Trophoblast cell (in vitro differentiated cells and primary cell): ENCODE data around the gene NPLOC4.

Experiments used
- DNase-seq, 2 donors: peaks; one replicate each; pipeline ENCODE4 v3.0.0-alpha.2; 2016
- H2AFZ ChIP-seq: 2 replicates; pipeline ENCODE4 v1.6.1; 2013; ENCODE audit warnings: low read length, moderate library complexity, mild to moderate bottlenecking; ENCODE audit not compliant: insufficient read depth, poor library complexity
- H2AK5ac ChIP-seq: 2 replicates; pipeline ENCODE4 v1.6.1; 2013; ENCODE audit warnings: mild to moderate bottlenecking, low read length
- H2BK120ac ChIP-seq: 2 replicates; pipeline ENCODE4 v1.6.1; 2013; ENCODE audit warnings: low read length, mild to moderate bottlenecking, moderate library complexity; ENCODE audit not compliant: insufficient read depth, poor library complexity
- H2BK12ac ChIP-seq: 2 replicates; pipeline ENCODE4 v1.6.1; 2013; ENCODE audit warnings: mild to moderate bottlenecking, low read length, moderate library complexity
- H2BK5ac ChIP-seq: 2 replicates; pipeline ENCODE4 v1.6.1; 2013; ENCODE audit warnings: low read length, low read depth, moderate library complexity, mild to moderate bottlenecking; ENCODE audit not compliant: poor library complexity
- H3K14ac ChIP-seq: 2 replicates; pipeline ENCODE4 v1.6.1; 2013; ENCODE audit warnings: mild to moderate bottlenecking, low read length
- H3K18ac ChIP-seq: 2 replicates; pipeline ENCODE4 v1.6.1; 2013; ENCODE audit warnings: mild to moderate bottlenecking, low read length
- H3K23ac ChIP-seq: 2 replicates; pipeline ENCODE4 v1.6.1; 2013; ENCODE audit warnings: low read length
- H3K27ac ChIP-seq: 2 replicates; pipeline ENCODE4 v1.5.1; 2013; ENCODE audit warnings: low read depth, mild to moderate bottlenecking, inconsistent platforms, low read length, moderate library complexity
- H3K27me3 ChIP-seq: 2 replicates; pipeline ENCODE4 v1.6.1; 2013; ENCODE audit warnings: inconsistent platforms, mild to moderate bottlenecking, low read length, moderate library complexity; ENCODE audit not compliant: insufficient read depth
- H3K36me3 ChIP-seq, 2 experiments: 1 replicate in 1 of 2; 2 replicates in 1 of 2; pipeline ENCODE4 v1.6.1; 2013; ENCODE audit warnings: low read length in 2 of 2, mild to moderate bottlenecking in 2 of 2, moderate library complexity in 1 of 2; ENCODE audit not compliant: insufficient read depth in 2 of 2, control insufficient read depth in 1 of 2
- H3K4ac ChIP-seq: 2 replicates; pipeline ENCODE4 v1.6.1; 2013; ENCODE audit warnings: low read depth, mild to moderate bottlenecking, low read length, moderate library complexity
- H3K4me1 ChIP-seq, 2 experiments: 1 replicate in 1 of 2; 2 replicates in 1 of 2; pipeline ENCODE4 v1.6.1; 2013; ENCODE audit warnings: low read length in 2 of 2, mild to moderate bottlenecking in 2 of 2, moderate library complexity in 1 of 2; ENCODE audit not compliant: insufficient read depth in 2 of 2, control insufficient read depth in 1 of 2
- H3K4me2 ChIP-seq: 2 replicates; pipeline ENCODE4 v1.6.1; 2013; ENCODE audit warnings: inconsistent platforms, mild to moderate bottlenecking, low read length, moderate library complexity
- H3K4me3 ChIP-seq: 2 replicates; pipeline ENCODE4 v1.5.1; 2013; ENCODE audit warnings: mild to moderate bottlenecking, low read depth, low read length, inconsistent platforms
- H3K79me1 ChIP-seq: one replicate; pipeline ENCODE4 v1.6.1; 2013; ENCODE audit warnings: low read length
- H3K79me2 ChIP-seq: 2 replicates; pipeline ENCODE4 v1.6.1; 2013; ENCODE audit warnings: low read length, mild to moderate bottlenecking; ENCODE audit not compliant: control insufficient read depth, insufficient read depth, poor library complexity
- H3K9ac ChIP-seq: 2 replicates; pipeline ENCODE4 v1.6.1; 2013; ENCODE audit warnings: mild to moderate bottlenecking, low read length
- H3K9me3 ChIP-seq: 2 replicates; pipeline ENCODE4 v1.6.1; 2013; ENCODE audit warnings: low read depth, mild to moderate bottlenecking, control low read depth, inconsistent platforms, low read length; ENCODE audit not compliant: insufficient read depth
- H4K12ac ChIP-seq: 2 replicates; pipeline ENCODE4 v1.6.1; 2013; ENCODE audit warnings: low read depth, mild to moderate bottlenecking, low read length, moderate library complexity
- H4K8ac ChIP-seq: 2 replicates; pipeline ENCODE4 v1.6.1; 2013; ENCODE audit warnings: low read depth, mild to moderate bottlenecking, low read length, moderate library complexity
- H4K91ac ChIP-seq: one replicate; pipeline ENCODE4 v1.6.1; 2013; ENCODE audit warnings: low read depth, mild to moderate bottlenecking, low read length, moderate library complexity
- WGBS: extraction: QIAGEN DNeasy Blood & Tissue Kit; methylation state at CpG from one replicate; pipeline ENCODE4 v1.1.7; 2013; ENCODE audit warnings: missing lambda C conversion rate; ENCODE audit not compliant: insufficient read length, insufficient coverage; ENCODE audit errors: extremely low coverage; 5-methylcytosine and 5-hydroxymethylcytosine counted together

The NPLOC4 gene

DNA sequence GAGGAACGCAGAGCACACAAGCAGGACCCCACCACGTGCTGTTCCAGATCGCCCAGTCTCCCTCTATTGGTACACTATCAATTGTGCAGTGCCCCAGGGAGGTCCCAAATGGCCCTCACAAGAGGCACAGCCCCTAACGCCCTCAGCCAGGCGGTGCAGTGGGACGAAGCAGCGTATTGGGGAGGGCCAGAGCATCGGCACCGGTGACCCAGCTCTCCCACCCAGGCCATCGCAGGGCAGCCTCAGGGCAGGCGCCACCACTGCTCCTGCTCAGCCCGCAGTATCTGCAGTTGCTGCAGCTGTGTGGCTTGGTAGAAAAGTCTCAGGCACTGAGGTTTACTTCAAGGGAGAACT lies 78.8 kb downstream of the NPLOC4 start:
- Histone ChIP-seq H3K23ac (no peak overlapping the region), H3K4ac (no peak overlapping the region), H2AK5ac (no peak overlapping the region), H3K14ac (no peak overlapping the region), H3K18ac (no peak overlapping the region), H3K9me3 (no peaks in the 10 kb centered on the region), H3K79me2 (no peaks in the 10 kb centered on the region), H2BK5ac (no peak overlapping the region), H4K12ac (no peak overlapping the region), H4K8ac (no peak overlapping the region), H2BK120ac (no peak overlapping the region), H3K27me3 (no peaks in the 10 kb centered on the region), H2BK12ac (no peak overlapping the region), H4K91ac (no peak overlapping the region), H3K36me3 (peaks cover 52 to 61% of the 10 kb centered on the region in 2 experiments), H3K9ac (no peak overlapping the region), H3K4me2 (no peak overlapping the region), H3K4me3 (no peak overlapping the region), H3K4me1 (peaks cover 0 to 6% of the 10 kb centered on the region in 2 experiments), H3K27ac (no peak overlapping the region), H3K79me1 (no peaks in the 10 kb centered on the region), H2AFZ (no peak overlapping the region)
- no peak for DNase-seq
- no CpG with 5 or more reads among the region's 12 CpGs for WGBS

- Histone ChIP-seq H2AFZ (no peak overlapping the region), H3K27me3 (no peaks in the 10 kb centered on the region), H4K12ac (no peak overlapping the region), H3K9ac (no peak overlapping the region), H2BK5ac (no peak overlapping the region), H3K9me3 (no peaks in the 10 kb centered on the region), H3K14ac (no peak overlapping the region), H3K27ac (no peak overlapping the region), H3K4me1 (peaks cover 0 to 6% of the 10 kb centered on the region in 2 experiments), H2BK12ac (no peak overlapping the region), H3K4me3 (no peak overlapping the region), H4K8ac (no peak overlapping the region), H3K4ac (no peak overlapping the region), H3K36me3 (peaks cover 50 to 58% of the 10 kb centered on the region in 2 experiments), H2AK5ac (no peak overlapping the region), H3K79me2 (no peaks in the 10 kb centered on the region), H3K18ac (no peak overlapping the region), H2BK120ac (no peak overlapping the region), H3K4me2 (no peak overlapping the region), H3K23ac (no peak overlapping the region), H3K79me1 (peaks cover 2% of the 10 kb centered on the region), H4K91ac (no peak overlapping the region)
- 100% methylated on average over 4 of the region's 21 CpGs for WGBS
- DNase-seq = no peak
These were observed 79.4 kb downstream of the NPLOC4 start for GRCh38 chr17:81557276-81558114.

GRCh38 chr17:81556863-81557262 lies 80.0 kb downstream of the NPLOC4 start:
- H2BK5ac ChIP-seq = no peak overlapping the region
- H3K79me2 ChIP-seq = peaks cover 5% of the 10 kb centered on the region
- H2AK5ac ChIP-seq = no peak overlapping the region
- H3K9me3 ChIP-seq = no peaks in the 10 kb centered on the region
- H3K27me3 ChIP-seq = no peaks in the 10 kb centered on the region
- H3K14ac ChIP-seq = no peak overlapping the region
- H2BK120ac ChIP-seq = no peak overlapping the region
- no peak overlapping the region for H4K91ac ChIP-seq
- H3K4me1 ChIP-seq = peaks cover 0 to 6% of the 10 kb centered on the region in 2 experiments
- no peak overlapping the region for H4K8ac ChIP-seq
- no CpG with 5 or more reads among the region's 6 CpGs for WGBS
- no peak overlapping the region for H2BK12ac ChIP-seq
- no peak overlapping the region for H2AFZ ChIP-seq
- no peak overlapping the region for H3K4me2 ChIP-seq
- no peak overlapping the region for H3K9ac ChIP-seq
- no peak overlapping the region for H3K27ac ChIP-seq
- no peak overlapping the region for H3K18ac ChIP-seq
- no peak overlapping the region for H3K4me3 ChIP-seq
- no peak for DNase-seq
- H3K36me3 ChIP-seq = peaks cover 47 to 55% of the 10 kb centered on the region in 2 experiments
- no peak overlapping the region for H3K23ac ChIP-seq
- no peak overlapping the region for H3K4ac ChIP-seq
- H4K12ac ChIP-seq = no peak overlapping the region
- peaks cover 7% of the 10 kb centered on the region for H3K79me1 ChIP-seq

GRCh38 chr17:81556175-81556691 lies 80.7 kb downstream of the NPLOC4 start:
- Histone ChIP-seq H2BK5ac (no peak overlapping the region), H4K8ac (no peak overlapping the region), H2BK12ac (no peak overlapping the region), H3K27me3 (no peaks in the 10 kb centered on the region), H3K4me3 (no peak overlapping the region), H3K4me1 (peaks cover under 1 to 12% of the 10 kb centered on the region in 2 experiments), H3K79me2 (peaks cover 9% of the 10 kb centered on the region), H4K12ac (peak overlapping the region; percentile 10), H3K9me3 (no peaks in the 10 kb centered on the region), H3K79me1 (peaks cover 9% of the 10 kb centered on the region), H3K14ac (no peak overlapping the region), H3K4me2 (no peak overlapping the region), H2AFZ (no peak overlapping the region), H3K36me3 (peaks cover 45 to 51% of the 10 kb centered on the region in 2 experiments), H4K91ac (no peak overlapping the region), H3K4ac (no peak overlapping the region), H3K18ac (no peak overlapping the region), H3K23ac (no peak overlapping the region), H3K27ac (no peak overlapping the region), H2BK120ac (no peak overlapping the region), H3K9ac (no peak overlapping the region), H2AK5ac (no peak overlapping the region)
- WGBS = no CpG with 5 or more reads among the region's 9 CpGs
- DNase-seq = no peak
